Ishikawa (cell line): Measurements from ENCODE around the gene DIS3L2.

Experiments
- EP300 ChIP-seq: IDR thresholded peaks from 2 replicates; pipeline ENCODE4 v1.6.1; 2012; ENCODE audit warnings: borderline replicate concordance
- TF ChIP-seq, protein P1 (sequence below): IDR thresholded peaks from 2 replicates; pipeline ENCODE4 v1.6.1; 2012

DNA sequence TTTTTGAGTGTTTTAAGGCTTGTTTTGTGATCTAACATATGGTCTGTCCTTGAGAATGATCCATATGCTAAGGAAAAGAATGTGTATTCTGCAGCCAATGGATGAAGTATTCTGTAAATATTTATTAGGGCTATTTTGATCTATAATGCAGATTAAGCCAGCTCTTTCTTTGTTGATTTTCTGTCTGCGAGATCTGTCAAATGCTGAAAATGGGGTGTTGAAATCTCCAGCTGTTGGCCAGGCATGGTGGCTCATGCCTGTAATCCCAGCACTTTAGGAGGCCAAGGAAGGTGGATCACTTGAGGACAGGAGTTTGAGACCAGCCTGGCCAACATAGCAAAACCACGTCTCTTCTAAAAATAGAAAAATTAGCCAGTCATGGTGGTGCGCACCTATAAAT is 132.7 kb downstream of the DIS3L2 start:
- TF ChIP-seq EP300: no peak
- TF ChIP-seq, protein P1, sequence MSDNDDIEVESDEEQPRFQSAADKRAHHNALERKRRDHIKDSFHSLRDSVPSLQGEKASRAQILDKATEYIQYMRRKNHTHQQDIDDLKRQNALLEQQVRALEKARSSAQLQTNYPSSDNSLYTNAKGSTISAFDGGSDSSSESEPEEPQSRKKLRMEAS: no peak
